SHP77 (cell line): ENCODE results near the gene ZBTB21.
"Not testable (repeated sequence)": the region's sequence is repeated elsewhere in the genome, so short reads cannot be mapped to it uniquely, and the experiment has no call there.

Experiments used
- DNase-seq, 2 experiments: peaks; one replicate each; lab custom pipeline; 2025; lab: John Stamatoyannopoulos, UW

Gene ZBTB21

GRCh38 chr21:41966872-41967621 lies 43.1 kb downstream of the ZBTB21 start:
- DNase-seq, result no peak

GRCh38 chr21:41966041-41966833 lies 43.9 kb downstream of the ZBTB21 start:
- DNase-seq, result no peak

GRCh38 chr21:41965461-41966013 lies 44.6 kb downstream of the ZBTB21 start:
- no peak for DNase-seq

GRCh38 chr21:41965045-41965444 lies 45.1 kb downstream of the ZBTB21 start:
- no peak for DNase-seq

- no peak for DNase-seq
Measured at GRCh38 chr21:41964171-41964570, 46.0 kb downstream of the ZBTB21 start.

GRCh38 chr21:41962425-41962966 lies 47.7 kb downstream of the ZBTB21 start:
- no peak for DNase-seq

- no peak for DNase-seq
Measured at GRCh38 chr21:41961753-41962152, 48.4 kb downstream of the ZBTB21 start.

GRCh38 chr21:41961282-41961701 lies 48.9 kb downstream of the ZBTB21 start:
- no peak for DNase-seq

- DNase-seq, result no peak
Measured at GRCh38 chr21:41960386-41960785, 49.8 kb downstream of the ZBTB21 start.

GRCh38 chr21:41959697-41960096 lies 50.5 kb downstream of the ZBTB21 start:
- DNase-seq, result not testable (repeated sequence)

GRCh38 chr21:41958886-41959563 lies 51.1 kb downstream of the ZBTB21 start:
- no peak for DNase-seq

- peak; percentile 40 to 41 for DNase-seq
Measured at GRCh38 chr21:41957991-41958766, 52.0 kb downstream of the ZBTB21 start.

- no peak for DNase-seq
Measured at GRCh38 chr21:41956926-41957729, 53.0 kb downstream of the ZBTB21 start.

GRCh38 chr21:41955516-41955915 lies 54.6 kb downstream of the ZBTB21 start:
- no peak for DNase-seq

- DNase-seq, result no peak
Measured at GRCh38 chr21:41954654-41955499, 55.3 kb downstream of the ZBTB21 start.

- DNase-seq, result no peak
Measured at GRCh38 chr21:41953831-41954653, 56.1 kb downstream of the ZBTB21 start, which contains the start of gene C2CD2. Gene C2CD2 (minus strand): TSS chr21:41954018. CDS start chr21:41953648, 370 bp downstream.

- DNase-seq, result no peak
Measured at GRCh38 chr21:41953249-41953830, 56.8 kb downstream of the ZBTB21 start.
